ENCODE measurements around the gene SLC17A2. TPM values are rescaled to one million over a fixed set of nuclear protein-coding genes. Genes with fewer than 3 reads are reported as not detected.

Gene SLC17A2
- total RNA-seq, 1 donor from 2014 or later, result not detected

- no peak for DNase-seq (ENCODE audit: low spot score)
- intact Hi-C loops (cut with DNase I), result no loop called here
- ATAC-seq, result no peak
Measured at GRCh38 chr6:25863360-25863759, 67.1 kb downstream of the SLC17A2 start.

Other genes starting within 250 kb of the SLC17A2 start
- gene SLC17A4, start 175.9 kb downstream of the SLC17A2 start, total RNA-seq, result not detected
- gene SLC17A1, start 98.6 kb downstream of the SLC17A2 start, total RNA-seq, result not detected
- not detected for gene SLC17A3, start 56.4 kb downstream of the SLC17A2 start, total RNA-seq
- 15.6 TPM for gene TRIM38, start 32.1 kb upstream of the SLC17A2 start, total RNA-seq
- 13.9 TPM for gene HFE, start 156.7 kb upstream of the SLC17A2 start, total RNA-seq

Measured in sciatic nerve (tissue), 2 donors.